Vagina (tissue), 2 donors: ENCODE data around the gene RUFY2. TPM values are rescaled to one million over a fixed set of nuclear protein-coding genes. Genes with fewer than 3 reads are reported as not detected.
"Not testable (repeated sequence)": the region's sequence is repeated elsewhere in the genome, so short reads cannot be mapped to it uniquely, and the experiment has no call there.

Source experiments
- DNase-seq, 2 donors: peaks; one replicate each; pipeline ENCODE4 v3.0.0-alpha.2; 2017; ENCODE audit errors: extremely low spot score in 2 of 2
- H3K27ac ChIP-seq: fragments of 200-600 bp; sonication (generic); one replicate; pipeline ENCODE4 v1.5.1; 2019
- H3K27me3 ChIP-seq: fragments of 200-600 bp; sonication (generic); one replicate; pipeline ENCODE4 v1.5.1; 2019
- H3K36me3 ChIP-seq, 2 donors: fragments of 200-600 bp; sonication (generic); one replicate each; pipeline ENCODE4 v1.5.1; 2017 to 2019
- H3K4me1 ChIP-seq: fragments of 200-600 bp; sonication (generic); one replicate; pipeline ENCODE4 v1.5.1; 2019
- H3K4me3 ChIP-seq, 2 donors: fragments of 200-600 bp; sonication (generic); 1 replicate in 1 of 2; 2 replicates in 1 of 2; pipeline ENCODE4 v1.5.1; 2016 to 2019
- H3K9me3 ChIP-seq: fragments of 200-600 bp; sonication (generic); one replicate; pipeline ENCODE4 v1.5.1; 2019
- CTCF ChIP-seq, 3 experiments: fragments of 450-650 bp in 2 of 3; fragments of 200-600 bp in 1 of 3; sonication (generic) in 1 of 3; IDR thresholded peaks; one replicate each; pipeline ENCODE4 v1.5.1; 2017 to 2019; ENCODE audit warnings: antibody characterized with exemption in 3 of 3, mild to moderate bottlenecking in 2 of 3, moderate library complexity in 2 of 3
- POLR2A ChIP-seq, 2 donors: fragments of 450-650 bp; IDR thresholded peaks; one replicate each; pipeline ENCODE4 v1.6.1; 2017; ENCODE audit warnings: antibody characterized with exemption in 2 of 2, mild to moderate bottlenecking in 2 of 2, moderate library complexity in 2 of 2
- POLR2AphosphoS5 ChIP-seq, 2 donors: sonication (generic); formaldehyde crosslinking; IDR thresholded peaks; one replicate each; pipeline ENCODE4 v1.9.0; 2017; ENCODE audit warnings: antibody characterized with exemption in 2 of 2, mild to moderate bottlenecking in 2 of 2, low read depth in 1 of 2; ENCODE audit not compliant: insufficient read depth in 1 of 2
- intact Hi-C: fragments of 100-400 bp; cut with DNase I; formaldehyde crosslinking; loops from one replicate; pipeline ENCODE4 v1.15.1; 2023
- total RNA-seq: library from RNA; depleted of rRNA; stranded (reverse); fragments of >200 nt; gene quantifications from one replicate; pipeline ENCODE4 v1.2.3, GENCODE V29; 2016

The RUFY2 gene
- total RNA-seq, 1 donor from 2014 or later = 24.8 TPM

- peak overlapping the region in 1 of 2 donors; percentile 17 for H3K4me3 ChIP-seq
- DNase-seq = no peak
- H3K36me3 ChIP-seq = no peaks in the 10 kb centered on the region
- intact Hi-C loops = loop anchor here (5.0 kb wide), 1 partner anchor 489 kb away; no protein-coding TSS in a partner anchor
- no peaks in the 10 kb centered on the region for H3K27me3 ChIP-seq
- peaks cover 28% of the 10 kb centered on the region for H3K4me1 ChIP-seq
- H3K27ac ChIP-seq = peak overlapping the region; percentile 100
- TF ChIP-seq POLR2AphosphoS5 (IDR thresholded peaks at IDR 0.05; ENCODE audit: insufficient read depth in 1 of 2, low read depth in 1 of 2) (peak in 1 of 2 donors; percentile 95), CTCF (IDR thresholded peaks at IDR 0.05) (no peak)
- no peaks in the 10 kb centered on the region for H3K9me3 ChIP-seq
Observed at GRCh38 chr10:68327889-68328786, 78.9 kb downstream of the RUFY2 start.

DNA sequence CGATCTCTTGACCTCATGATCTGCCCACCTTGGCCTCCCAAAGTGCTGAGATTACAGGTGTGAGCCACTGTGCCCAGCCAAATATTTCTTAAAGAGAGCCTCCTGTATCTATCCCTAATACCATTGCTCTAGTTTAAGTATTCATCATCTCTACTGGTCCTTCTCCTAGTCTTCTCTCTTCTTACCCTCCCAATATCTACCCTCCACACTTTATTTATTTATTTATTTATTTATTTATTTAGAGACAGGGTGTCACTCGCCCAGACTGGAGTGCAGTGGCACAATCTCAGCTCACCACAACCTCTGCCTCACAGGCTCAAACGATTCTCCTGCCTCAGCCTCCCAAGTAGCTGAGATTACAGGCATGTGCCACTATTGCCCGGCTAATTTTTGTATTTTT, 82.7 kb downstream of the RUFY2 start:
- H3K27ac ChIP-seq, H3K4me3 ChIP-seq, intact Hi-C loops, H3K9me3 ChIP-seq, H3K36me3 ChIP-seq, H3K27me3 ChIP-seq, DNase-seq: not testable (repeated sequence)
- H3K4me1 ChIP-seq = peaks cover 13% of the 10 kb centered on the region

DNA sequence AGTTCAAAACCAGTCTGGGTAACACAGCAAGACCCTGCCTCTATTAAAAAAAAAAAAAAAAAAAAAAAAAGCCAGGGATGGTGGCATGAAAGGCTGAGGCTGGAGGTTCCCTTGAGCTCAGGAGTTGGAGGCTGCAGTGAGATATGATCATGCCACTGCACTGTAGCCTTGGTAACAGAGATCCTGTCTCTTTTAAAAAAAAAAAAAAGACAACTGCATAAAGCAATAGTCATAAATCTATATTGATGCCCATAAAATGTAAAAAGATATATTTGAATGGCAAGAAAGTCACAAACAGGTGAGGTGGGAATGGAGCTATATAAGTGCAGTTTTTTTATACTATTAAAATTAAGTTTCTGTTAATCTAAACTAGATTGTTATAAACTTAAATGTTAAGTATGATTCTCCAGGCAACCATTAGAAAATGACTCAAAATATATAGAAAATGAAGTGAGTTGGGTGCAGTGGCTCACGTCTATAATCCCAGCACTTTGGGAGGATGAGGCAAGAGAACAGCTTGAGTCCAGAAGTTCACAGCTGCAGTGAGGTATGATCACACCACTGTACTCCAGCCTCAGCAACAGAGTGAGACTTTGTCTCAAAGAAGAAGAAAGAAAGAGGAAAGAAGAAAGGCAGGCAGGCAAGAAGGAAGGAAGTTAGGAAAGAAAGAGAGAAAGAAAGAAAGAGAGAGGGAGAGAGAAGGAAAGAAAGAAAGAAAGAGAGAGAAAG, 88.6 kb downstream of the RUFY2 start:
- intact Hi-C loops = no loop called here
- Histone ChIP-seq H3K4me1 (no peaks in the 10 kb centered on the region), H3K4me3 (no peak overlapping the region), H3K27me3 (no peaks in the 10 kb centered on the region), H3K36me3 (no peaks in the 10 kb centered on the region), H3K9me3 (no peaks in the 10 kb centered on the region), H3K27ac (no peak overlapping the region)
- DNase-seq = no peak
- no peak for TF ChIP-seq CTCF (IDR thresholded peaks at IDR 0.05)
- TF ChIP-seq POLR2A (IDR thresholded peaks at IDR 0.05) = no peak
- TF ChIP-seq POLR2AphosphoS5 (IDR thresholded peaks at IDR 0.05; ENCODE audit: insufficient read depth in 1 of 2, low read depth in 1 of 2) = no peak

- intact Hi-C loops = no loop called here
- H3K27ac ChIP-seq = no peak overlapping the region
- H3K4me3 ChIP-seq = no peak overlapping the region
- H3K4me1 ChIP-seq = no peaks in the 10 kb centered on the region
- no peak for DNase-seq
- H3K36me3 ChIP-seq = no peaks in the 10 kb centered on the region
- no peaks in the 10 kb centered on the region for H3K9me3 ChIP-seq
- H3K27me3 ChIP-seq = no peaks in the 10 kb centered on the region
- TF ChIP-seq POLR2AphosphoS5 (IDR thresholded peaks at IDR 0.05; ENCODE audit: insufficient read depth in 1 of 2, low read depth in 1 of 2) (no peak), CTCF (IDR thresholded peaks at IDR 0.05) (no peak), POLR2A (IDR thresholded peaks at IDR 0.05) (no peak)
Observed at GRCh38 chr10:68315582-68315981, 91.5 kb downstream of the RUFY2 start.

DNA sequence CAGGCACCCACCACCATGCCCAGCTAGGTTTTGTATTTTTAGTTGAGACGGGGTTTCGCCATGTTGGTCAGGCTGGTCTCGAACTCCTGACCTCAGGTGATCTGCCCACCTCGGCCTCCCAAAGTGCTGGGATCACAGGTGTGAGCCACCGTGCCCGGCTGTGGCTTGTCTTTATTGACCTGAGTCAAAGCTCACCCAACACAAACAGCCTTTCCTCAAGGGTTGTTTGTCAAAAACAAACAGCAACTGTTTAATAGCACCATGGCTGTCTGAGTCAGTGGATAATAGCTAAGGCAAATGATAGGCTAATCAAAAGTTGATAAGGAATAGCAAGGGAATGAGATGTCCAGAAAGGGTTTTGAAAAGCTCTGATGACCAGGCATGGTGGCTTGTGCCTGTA, 92.1 kb downstream of the RUFY2 start:
- H3K27me3 ChIP-seq, DNase-seq, H3K4me3 ChIP-seq, H3K27ac ChIP-seq, H3K4me1 ChIP-seq, H3K36me3 ChIP-seq, H3K9me3 ChIP-seq, intact Hi-C loops: not testable (repeated sequence)

DNA sequence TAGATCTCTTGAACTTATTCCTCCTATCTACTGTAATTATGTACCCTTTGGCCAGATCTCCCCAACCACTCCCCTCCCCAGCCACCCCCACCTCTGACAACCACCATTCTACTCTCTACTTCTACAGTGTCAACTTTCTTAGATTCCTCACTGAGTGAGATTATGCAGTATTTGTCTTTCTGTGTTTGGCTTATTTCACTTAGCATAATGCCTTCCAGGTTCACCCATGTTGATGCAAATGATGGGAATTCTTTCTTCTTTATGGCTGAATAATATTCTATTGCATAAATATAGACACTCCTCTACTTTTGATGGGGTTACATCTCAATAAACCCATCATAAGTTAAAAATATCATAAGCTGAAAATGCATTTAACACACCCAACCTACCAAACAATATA, 96.5 kb downstream of the RUFY2 start:
- H3K36me3 ChIP-seq = no peaks in the 10 kb centered on the region
- DNase-seq = no peak
- H3K9me3 ChIP-seq = no peaks in the 10 kb centered on the region
- H3K27me3 ChIP-seq = no peaks in the 10 kb centered on the region
- intact Hi-C loops = no loop called here
- no peak for TF ChIP-seq POLR2A (IDR thresholded peaks at IDR 0.05)
- no peak for TF ChIP-seq CTCF (IDR thresholded peaks at IDR 0.05)
- TF ChIP-seq POLR2AphosphoS5 (IDR thresholded peaks at IDR 0.05; ENCODE audit: insufficient read depth in 1 of 2, low read depth in 1 of 2) = no peak
- no peaks in the 10 kb centered on the region for H3K4me1 ChIP-seq
- no peak overlapping the region for H3K27ac ChIP-seq
- no peak overlapping the region for H3K4me3 ChIP-seq
